HL-60 (cell line): ENCODE measurements around the gene CNTNAP2.

ENCODE experiments used
- DNase-seq, 2 experiments: peaks; one replicate each; pipeline ENCODE4 v3.0.0-alpha.2; 2010 to 2020; ENCODE audit warnings: low read depth in 1 of 2, low spot score in 1 of 2
- H3K27ac ChIP-seq: fragments of 250-450 bp; sonication (Bioruptor Pico); replicated peaks from 2 replicates; pipeline ENCODE4 v1.5.1; 2020; ENCODE audit warnings: mild to moderate bottlenecking, moderate library complexity
- H3K27me3 ChIP-seq: fragments of 250-450 bp; sonication (Bioruptor Pico); 2 replicates; pipeline ENCODE4 v1.5.1; 2021; ENCODE audit warnings: mild to moderate bottlenecking, moderate library complexity; ENCODE audit not compliant: insufficient read depth, poor library complexity, severe bottlenecking
- H3K4me3 ChIP-seq: replicated peaks from 2 replicates; pipeline ENCODE4 v1.5.1; 2011; ENCODE audit warnings: mild to moderate bottlenecking, control low read depth, low read length; ENCODE audit not compliant: insufficient read depth
- GABPA ChIP-seq: IDR thresholded peaks from 2 replicates; pipeline ENCODE4 v1.6.1; 2012; ENCODE audit warnings: low read depth
- POLR2AphosphoS5 ChIP-seq: IDR thresholded peaks from 2 replicates; pipeline ENCODE4 v1.6.1; 2012; ENCODE audit warnings: low read depth
- SPI1 ChIP-seq: IDR thresholded peaks from 2 replicates; pipeline ENCODE4 v1.6.1; 2012; ENCODE audit warnings: low read depth, mild to moderate bottlenecking, borderline replicate concordance
- TF ChIP-seq, protein P1 (sequence below): IDR thresholded peaks from one replicate; pipeline ENCODE4 v1.5.1; 2011; ENCODE audit warnings: low read length, control low read depth, inconsistent platforms; ENCODE audit not compliant: insufficient read depth
- TF ChIP-seq, protein P2 (sequence below): IDR thresholded peaks from 2 replicates; pipeline ENCODE4 v1.6.1; 2012; ENCODE audit warnings: low read depth; ENCODE audit not compliant: insufficient replicate concordance

CNTNAP2 gene

DNA sequence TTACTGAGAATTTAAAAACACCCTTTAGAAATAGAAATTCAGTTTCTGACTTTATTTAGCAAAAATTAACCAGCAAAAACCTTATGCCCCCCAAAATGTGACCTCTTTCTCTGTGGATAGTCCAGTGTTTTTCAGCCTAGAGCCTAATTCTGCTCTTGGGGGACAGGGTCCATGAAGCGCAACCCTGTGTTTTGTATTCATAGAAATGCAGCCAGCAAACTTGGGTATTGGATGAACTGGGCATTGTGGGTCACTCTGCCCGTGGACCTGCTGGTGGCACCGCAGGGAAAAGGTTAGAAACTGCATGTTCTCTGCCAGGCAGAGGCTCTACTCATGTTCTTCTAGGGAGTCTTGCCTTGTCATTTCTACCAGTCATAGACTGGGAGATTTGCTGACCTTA lies 1686.5 kb downstream of the CNTNAP2 start:
- H3K4me3 ChIP-seq = no peak overlapping the region
- no peaks in the 10 kb centered on the region for H3K27me3 ChIP-seq
- no peak for DNase-seq
- TF ChIP-seq POLR2AphosphoS5 = no peak
- TF ChIP-seq SPI1 = no peak
- no peak for TF ChIP-seq GABPA
- TF ChIP-seq, protein P1, sequence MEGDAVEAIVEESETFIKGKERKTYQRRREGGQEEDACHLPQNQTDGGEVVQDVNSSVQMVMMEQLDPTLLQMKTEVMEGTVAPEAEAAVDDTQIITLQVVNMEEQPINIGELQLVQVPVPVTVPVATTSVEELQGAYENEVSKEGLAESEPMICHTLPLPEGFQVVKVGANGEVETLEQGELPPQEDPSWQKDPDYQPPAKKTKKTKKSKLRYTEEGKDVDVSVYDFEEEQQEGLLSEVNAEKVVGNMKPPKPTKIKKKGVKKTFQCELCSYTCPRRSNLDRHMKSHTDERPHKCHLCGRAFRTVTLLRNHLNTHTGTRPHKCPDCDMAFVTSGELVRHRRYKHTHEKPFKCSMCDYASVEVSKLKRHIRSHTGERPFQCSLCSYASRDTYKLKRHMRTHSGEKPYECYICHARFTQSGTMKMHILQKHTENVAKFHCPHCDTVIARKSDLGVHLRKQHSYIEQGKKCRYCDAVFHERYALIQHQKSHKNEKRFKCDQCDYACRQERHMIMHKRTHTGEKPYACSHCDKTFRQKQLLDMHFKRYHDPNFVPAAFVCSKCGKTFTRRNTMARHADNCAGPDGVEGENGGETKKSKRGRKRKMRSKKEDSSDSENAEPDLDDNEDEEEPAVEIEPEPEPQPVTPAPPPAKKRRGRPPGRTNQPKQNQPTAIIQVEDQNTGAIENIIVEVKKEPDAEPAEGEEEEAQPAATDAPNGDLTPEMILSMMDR = no peak
- TF ChIP-seq, protein P2, sequence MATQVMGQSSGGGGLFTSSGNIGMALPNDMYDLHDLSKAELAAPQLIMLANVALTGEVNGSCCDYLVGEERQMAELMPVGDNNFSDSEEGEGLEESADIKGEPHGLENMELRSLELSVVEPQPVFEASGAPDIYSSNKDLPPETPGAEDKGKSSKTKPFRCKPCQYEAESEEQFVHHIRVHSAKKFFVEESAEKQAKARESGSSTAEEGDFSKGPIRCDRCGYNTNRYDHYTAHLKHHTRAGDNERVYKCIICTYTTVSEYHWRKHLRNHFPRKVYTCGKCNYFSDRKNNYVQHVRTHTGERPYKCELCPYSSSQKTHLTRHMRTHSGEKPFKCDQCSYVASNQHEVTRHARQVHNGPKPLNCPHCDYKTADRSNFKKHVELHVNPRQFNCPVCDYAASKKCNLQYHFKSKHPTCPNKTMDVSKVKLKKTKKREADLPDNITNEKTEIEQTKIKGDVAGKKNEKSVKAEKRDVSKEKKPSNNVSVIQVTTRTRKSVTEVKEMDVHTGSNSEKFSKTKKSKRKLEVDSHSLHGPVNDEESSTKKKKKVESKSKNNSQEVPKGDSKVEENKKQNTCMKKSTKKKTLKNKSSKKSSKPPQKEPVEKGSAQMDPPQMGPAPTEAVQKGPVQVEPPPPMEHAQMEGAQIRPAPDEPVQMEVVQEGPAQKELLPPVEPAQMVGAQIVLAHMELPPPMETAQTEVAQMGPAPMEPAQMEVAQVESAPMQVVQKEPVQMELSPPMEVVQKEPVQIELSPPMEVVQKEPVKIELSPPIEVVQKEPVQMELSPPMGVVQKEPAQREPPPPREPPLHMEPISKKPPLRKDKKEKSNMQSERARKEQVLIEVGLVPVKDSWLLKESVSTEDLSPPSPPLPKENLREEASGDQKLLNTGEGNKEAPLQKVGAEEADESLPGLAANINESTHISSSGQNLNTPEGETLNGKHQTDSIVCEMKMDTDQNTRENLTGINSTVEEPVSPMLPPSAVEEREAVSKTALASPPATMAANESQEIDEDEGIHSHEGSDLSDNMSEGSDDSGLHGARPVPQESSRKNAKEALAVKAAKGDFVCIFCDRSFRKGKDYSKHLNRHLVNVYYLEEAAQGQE = no peak
- no peak overlapping the region for H3K27ac ChIP-seq

DNA sequence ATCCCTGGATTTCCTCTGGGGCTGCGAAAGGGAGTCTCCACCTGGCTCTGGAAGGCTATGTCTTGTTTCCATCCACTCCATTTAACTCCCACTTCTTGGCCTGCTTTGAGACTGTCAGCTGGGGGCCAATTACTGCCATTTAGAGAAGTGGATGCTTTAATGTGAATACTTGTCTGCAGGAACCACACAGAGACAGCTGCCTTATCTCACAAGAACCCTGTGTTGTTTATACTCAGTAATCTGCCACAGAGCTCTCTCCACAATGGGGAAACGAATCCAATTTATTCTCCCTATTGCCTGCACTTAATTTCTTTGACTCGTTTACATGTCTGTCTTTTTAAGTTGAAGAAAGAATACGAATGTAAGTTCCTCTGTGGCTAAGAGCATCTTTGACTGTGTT lies 1687.0 kb downstream of the CNTNAP2 start:
- TF ChIP-seq POLR2AphosphoS5 (no peak), GABPA (no peak), SPI1 (no peak)
- TF ChIP-seq, protein P2 = no peak
- TF ChIP-seq, protein P1 = no peak
- Histone ChIP-seq H3K27ac (no peak overlapping the region), H3K27me3 (no peaks in the 10 kb centered on the region), H3K4me3 (no peak overlapping the region)
- DNase-seq = no peak

DNA sequence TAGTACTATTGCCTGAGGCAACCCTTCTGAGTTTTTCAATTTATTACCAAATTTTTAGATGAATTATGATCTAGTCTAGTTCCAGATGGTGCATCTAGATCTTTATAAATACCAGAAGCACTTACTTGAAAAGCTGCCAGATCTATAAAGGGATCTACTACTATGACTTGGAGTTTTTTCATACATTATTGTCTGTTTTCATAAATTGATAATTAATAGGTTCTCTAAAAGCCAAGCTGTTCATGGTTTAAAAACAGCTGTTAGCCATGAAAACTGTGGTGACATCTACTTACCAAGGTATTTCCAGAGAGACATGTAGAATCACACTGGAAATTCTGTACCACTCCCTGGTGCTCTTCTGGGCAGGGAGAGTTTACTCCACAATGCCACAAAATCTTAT lies 1687.4 kb downstream of the CNTNAP2 start:
- H3K27ac ChIP-seq = no peak overlapping the region
- no peak for DNase-seq
- no peaks in the 10 kb centered on the region for H3K27me3 ChIP-seq
- H3K4me3 ChIP-seq = no peak overlapping the region
- TF ChIP-seq, protein P1 = no peak
- TF ChIP-seq, protein P2 = no peak
- no peak for TF ChIP-seq SPI1
- TF ChIP-seq GABPA = no peak
- no peak for TF ChIP-seq POLR2AphosphoS5
